GM18499 (cell line): ENCODE data around the gene ZNF511.

Source experiments
- ATAC-seq: cut with Tn5 transposase; IDR thresholded peaks from one replicate; pipeline ENCODE4 v1.9.1; 2021; ENCODE audit warnings: moderate number of reproducible peaks; ENCODE audit not compliant: insufficient read depth, unreplicated experiment

ZNF511 gene

GRCh38 chr10:133329491-133330202 lies 20.9 kb downstream of the ZNF511 start:
- ATAC-seq, result peak; percentile 73

DNA sequence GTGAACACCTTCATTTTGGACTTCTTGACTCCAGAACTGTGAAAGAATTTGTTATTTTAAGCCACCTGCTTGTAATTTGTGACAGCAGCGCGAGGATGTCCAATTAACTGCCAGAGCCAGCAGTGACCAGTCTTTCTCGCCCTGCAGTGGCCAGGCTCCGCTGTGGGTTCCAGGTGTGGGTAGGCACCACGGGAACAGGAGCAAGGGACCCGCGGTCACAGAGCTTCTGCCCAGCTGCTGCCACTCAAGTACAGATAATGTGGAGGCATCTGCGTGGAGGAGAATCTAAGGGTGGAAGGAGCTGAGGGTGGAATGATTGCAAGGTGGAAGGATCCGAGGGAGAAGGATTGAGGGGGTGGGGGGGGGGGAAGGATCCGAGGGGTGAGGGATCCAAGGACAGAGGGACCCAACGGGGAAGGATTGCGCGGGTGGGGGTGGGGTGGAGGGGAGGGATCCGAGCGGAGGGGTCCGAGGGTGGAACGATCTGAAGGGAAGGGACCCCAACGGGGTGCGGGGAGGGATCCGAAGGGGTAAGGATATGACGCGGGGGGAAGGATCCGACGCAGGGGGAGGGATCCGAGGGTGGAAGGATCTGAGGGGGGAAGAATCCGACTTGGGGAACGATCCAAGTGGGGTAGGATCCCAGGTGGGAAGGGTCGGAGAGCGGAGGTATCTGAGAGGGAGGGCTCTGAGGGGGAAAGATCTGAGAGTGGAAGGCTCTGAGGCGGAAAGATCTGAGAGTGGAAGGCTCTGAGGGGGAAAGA lies 24.4 kb downstream of the ZNF511 start:
- ATAC-seq, result no peak

DNA sequence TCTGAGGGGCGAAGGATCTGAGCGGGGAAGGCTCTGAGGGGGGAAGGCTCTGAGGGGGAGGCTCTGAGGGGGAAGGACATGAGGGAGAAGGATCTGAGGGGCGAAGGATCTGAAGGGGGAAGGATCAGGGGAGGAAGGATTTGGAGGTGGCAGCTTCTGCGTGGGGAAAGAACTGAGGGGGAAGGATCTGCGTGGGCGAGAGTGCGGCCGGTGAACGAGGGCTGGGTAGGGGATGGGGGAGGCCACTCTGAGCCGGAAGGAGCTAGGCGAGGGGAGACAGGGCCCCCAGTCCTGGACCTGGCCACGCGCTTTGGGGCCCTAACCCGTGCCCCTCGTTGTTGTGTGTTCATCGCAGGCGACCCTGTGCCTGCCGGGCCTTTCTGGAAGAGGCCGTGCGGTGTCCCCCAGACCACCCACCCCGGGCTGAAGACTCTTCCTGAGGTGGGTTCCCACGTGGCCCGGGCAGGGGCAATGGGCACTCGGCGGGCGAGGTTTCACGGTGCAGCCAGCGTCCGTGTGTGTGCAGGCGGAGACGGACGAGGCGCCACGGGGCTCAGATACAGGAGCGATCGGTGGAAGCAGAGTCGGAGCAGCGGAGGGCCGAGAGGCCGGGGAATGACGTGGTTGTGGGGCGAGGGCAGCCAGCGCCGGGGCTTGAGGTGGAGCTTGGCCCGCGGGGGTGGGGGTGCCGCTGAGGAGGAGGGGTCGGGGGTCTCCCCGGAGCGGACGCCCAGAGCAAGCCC lies 26.0 kb downstream of the ZNF511 start:
- ATAC-seq, result no peak

GRCh38 chr10:133335246-133336117 lies 26.8 kb downstream of the ZNF511 start:
- ATAC-seq, result no peak

GRCh38 chr10:133336118-133336576 lies 27.4 kb downstream of the ZNF511 start:
- no peak for ATAC-seq

- ATAC-seq, result no peak
Measured at GRCh38 chr10:133336577-133337369, 28.1 kb downstream of the ZNF511 start, which contains the start of gene CALY. TSS of gene CALY (minus strand) at chr10:133336896. CDS start at chr10:133328989, 7,907 bp downstream.

GRCh38 chr10:133337370-133337725 lies 28.6 kb downstream of the ZNF511 start:
- ATAC-seq, result no peak

GRCh38 chr10:133338080-133339071 lies 29.7 kb downstream of the ZNF511 start:
- no peak for ATAC-seq

DNA sequence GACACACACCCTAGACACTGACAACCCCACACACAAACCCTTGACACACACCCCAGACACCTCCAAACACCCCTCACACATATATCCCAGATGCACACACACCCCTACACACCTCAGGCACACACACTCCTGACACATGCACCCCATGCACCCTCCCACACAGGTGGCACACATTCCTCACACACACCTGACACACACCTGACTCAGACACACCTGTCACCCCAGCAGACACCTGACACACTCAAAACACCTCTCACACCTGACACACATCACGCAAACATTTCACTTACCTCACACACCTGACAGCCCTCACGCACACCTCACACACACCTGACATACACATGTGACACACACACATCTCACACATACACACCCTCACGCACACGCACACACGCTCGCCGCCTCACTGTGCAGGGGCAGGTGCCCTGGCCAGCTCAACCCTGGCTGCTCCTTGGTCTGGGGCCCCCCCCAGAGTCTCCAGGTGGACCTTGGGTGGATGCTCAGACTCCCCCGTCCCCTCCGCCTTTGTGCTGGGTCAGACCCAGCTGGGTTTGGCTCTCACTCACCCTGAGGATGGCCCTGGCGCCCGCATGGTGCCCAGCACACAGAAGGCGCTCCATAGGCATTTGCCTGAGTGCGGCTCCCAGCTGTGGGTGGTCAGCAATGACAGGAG lies 31.1 kb downstream of the ZNF511 start:
- no peak for ATAC-seq

GRCh38 chr10:133341983-133342382 lies 33.3 kb downstream of the ZNF511 start:
- no peak for ATAC-seq

- no peak for ATAC-seq
Measured at GRCh38 chr10:133342942-133343341, 34.2 kb downstream of the ZNF511 start.

DNA sequence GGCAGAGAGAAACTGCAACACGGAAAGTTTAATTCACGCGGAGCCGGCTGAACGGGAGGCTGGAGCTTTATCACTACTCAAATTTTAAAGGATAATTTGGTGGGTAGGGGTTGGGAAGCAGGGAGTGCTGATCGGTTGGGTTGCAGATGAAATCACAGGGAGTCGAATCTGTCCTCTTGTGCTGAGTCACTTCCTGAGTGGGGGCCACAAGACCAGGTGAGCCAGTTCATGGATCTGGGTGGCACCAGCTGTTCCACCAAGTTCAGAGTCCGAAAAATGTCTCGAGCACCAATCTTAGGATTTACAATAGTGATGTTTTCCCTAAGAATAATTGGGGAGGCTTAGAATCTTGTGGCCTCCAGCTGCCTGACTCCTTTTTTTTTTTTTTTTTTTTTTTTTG lies 34.8 kb downstream of the ZNF511 start:
- ATAC-seq, result no peak

DNA sequence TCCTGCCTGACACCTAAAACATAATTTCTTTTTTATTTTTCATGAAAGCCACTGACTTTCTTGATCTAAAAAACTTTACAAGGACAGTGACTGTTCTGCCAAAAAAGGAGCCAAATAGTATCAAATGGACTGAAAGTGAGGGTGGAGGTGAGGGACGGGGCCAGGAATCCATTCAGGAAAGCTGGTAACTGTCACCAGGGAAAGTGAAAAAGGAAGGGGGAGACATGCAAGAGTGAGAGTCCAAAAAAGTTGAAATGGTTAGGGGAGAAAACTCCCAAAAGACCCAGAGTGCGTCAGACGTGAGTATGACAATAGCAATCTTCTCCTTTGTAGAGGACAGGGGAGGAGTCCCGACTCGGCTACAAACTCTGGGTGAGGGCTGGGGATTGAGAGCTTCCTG lies 35.5 kb downstream of the ZNF511 start:
- ATAC-seq, result no peak

DNA sequence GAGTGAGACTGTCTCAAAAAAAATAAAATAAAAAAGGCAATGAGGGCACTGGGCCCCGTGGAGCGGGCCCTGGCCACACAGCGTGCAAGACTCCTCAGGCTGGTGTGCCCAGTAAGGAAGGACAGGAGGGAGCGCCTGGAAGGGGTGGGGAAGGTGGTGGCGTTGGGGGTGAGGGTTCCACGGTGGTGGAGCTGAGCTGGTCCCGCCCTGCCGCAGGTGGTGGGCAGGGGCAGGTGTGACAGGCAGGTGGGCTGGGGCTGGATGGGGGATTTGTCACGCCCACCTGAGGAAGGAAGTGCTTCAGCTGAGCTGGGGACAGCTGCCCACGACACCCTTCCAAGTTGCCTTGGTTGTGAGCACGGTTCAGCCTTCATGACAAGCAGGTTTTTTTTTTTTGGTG lies 37.7 kb downstream of the ZNF511 start:
- no peak for ATAC-seq

- ATAC-seq, result no peak
Measured at GRCh38 chr10:133347710-133348517, 39.2 kb downstream of the ZNF511 start.

DNA sequence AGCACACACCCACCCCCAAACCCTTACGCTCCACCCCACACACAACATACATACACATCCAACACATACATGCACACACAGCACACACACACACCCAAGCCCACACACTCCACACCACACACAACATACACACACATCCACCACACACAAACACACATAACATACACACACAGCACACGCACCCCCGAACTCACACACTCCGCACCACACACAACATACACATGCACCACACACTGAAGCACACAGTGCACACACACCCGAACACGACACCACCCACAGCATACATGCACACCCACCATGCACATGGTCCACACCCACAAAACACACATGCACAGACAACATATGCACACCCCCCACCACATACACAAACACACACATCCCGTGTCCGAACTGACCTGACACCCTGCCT lies 40.5 kb downstream of the ZNF511 start:
- ATAC-seq, result no peak

DNA sequence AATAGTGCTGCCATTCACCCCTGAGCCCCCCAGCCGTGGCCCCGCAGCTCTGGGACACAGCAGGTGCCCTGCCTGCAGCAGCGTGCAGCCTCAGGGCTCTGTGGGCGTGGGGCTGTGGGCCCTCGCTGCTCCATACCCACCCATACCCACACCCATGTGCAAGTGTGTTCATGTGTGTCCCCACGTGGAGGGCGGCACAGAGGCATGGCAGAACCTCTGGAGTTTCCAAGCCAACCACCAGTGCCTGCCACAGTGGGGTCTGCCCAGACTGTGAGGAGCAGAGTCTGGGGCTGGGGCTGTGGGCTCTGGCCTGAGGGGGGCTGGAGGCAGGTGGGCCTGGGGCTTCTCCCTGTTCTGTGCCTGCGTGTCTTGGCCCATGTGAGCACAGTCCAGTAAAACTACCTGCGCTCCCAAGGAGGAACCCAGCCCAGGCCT lies 40.9 kb downstream of the ZNF511 start:
- no peak for ATAC-seq
